ENCODE results near the gene CEP68.

CEP68 gene

GRCh38 chr2:65040400-65041261 is 15.6 kb upstream of the CEP68 start:
- TF ChIP-seq CTCF (IDR thresholded peaks at IDR 0.05; ENCODE audit: low read depth, low read length): peak; percentile 99
- DNase-seq (ENCODE audit: extremely low read depth, low read depth): peak; percentile 62

DNA sequence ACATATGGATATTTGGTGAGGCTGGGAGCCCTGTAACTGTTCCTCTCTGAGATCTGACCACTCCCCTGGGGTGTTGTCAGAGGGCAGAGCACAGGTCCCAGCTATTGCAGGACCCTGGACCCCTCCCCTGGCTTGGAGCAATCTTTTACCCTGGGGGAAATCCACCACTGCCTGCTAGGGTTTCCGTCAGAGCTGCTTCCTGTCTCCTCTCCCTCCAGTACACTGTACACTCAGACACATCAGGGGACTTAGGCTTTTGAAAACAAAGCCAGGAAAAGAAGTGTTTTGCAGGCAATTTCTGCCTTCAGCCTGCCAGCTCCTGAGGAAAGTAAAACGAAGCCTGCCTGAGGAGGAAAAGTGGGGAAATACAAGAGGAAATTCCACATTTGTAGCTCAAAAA is 13.2 kb upstream of the CEP68 start:
- TF ChIP-seq CTCF (IDR thresholded peaks at IDR 0.05; ENCODE audit: low read depth, low read length): no peak
- DNase-seq (ENCODE audit: extremely low read depth, low read depth): no peak

DNA sequence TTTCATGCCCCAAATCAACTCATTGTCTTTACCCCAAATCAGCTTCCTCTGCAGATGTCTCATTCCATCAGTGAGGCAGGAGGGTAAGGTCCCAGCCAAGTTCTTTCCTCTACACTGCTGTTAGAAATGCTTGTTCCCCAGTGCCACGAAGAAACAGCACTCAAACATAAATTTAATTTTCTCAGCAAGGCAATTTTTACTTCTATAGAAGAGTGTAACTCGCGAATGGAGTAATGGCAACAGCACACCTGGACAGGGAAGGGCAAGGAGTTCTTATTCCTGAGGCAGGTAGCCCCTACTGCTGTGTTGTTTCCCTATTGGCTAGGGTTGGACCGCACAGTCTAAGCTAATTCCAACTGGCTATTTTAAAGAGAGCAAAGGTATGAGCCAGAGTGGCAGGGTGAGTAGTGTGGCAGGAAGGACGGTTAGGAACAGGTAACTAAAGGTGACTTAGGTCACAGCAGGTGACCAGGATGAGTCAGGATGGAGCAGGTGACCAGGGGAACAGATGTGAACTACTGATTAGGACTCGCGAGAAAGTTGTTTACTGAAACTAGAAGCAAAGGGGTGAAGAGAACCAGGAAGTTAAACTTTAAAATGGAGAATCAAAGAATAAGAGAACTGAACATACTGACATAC is 12.0 kb upstream of the CEP68 start:
- DNase-seq (ENCODE audit: extremely low read depth, low read depth): no peak
- TF ChIP-seq CTCF (IDR thresholded peaks at IDR 0.05; ENCODE audit: low read depth, low read length): no peak

GRCh38 chr2:65045651-65046050 is 10.6 kb upstream of the CEP68 start:
- TF ChIP-seq CTCF (IDR thresholded peaks at IDR 0.05; ENCODE audit: low read depth, low read length): no peak
- DNase-seq (ENCODE audit: extremely low read depth, low read depth): no peak

DNA sequence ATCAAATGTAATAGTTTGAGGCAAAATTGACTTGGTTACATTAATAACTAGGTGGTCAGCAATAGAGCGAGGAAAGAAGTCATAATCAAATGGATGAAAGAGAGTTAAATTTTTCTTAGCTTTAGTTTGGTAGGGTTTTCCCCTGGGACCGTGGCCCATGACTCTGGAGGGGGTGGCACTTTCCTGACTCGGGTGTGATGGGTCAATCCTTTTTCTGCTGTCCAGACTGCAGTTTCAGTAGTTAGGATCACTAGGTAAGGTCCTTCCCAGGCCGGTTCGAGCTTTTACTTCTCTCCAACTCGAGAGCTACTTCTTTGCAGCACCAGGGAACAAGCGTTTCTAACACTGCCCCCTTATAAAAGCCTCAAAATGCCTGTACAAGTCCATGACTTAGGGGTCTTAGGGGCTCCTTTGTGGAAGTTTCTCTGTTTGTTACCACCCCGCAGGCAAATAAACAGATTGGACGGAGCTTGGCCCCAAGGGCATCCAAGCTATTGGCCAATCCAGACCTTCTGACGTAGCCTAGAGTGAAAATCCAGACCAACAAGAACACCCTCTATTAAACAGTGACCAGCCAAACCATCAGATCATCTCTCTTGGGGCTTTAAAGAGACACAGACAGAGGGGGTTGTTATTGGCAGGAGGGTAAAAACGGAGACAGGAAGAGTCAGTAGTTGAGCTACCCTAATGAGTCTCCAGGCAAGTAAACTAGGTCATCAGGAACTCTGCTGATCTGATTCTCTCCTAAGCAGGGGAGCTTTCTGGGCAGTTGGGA is 9.4 kb upstream of the CEP68 start:
- no peak for DNase-seq (ENCODE audit: extremely low read depth, low read depth)
- TF ChIP-seq CTCF (IDR thresholded peaks at IDR 0.05; ENCODE audit: low read depth, low read length): no peak

DNA sequence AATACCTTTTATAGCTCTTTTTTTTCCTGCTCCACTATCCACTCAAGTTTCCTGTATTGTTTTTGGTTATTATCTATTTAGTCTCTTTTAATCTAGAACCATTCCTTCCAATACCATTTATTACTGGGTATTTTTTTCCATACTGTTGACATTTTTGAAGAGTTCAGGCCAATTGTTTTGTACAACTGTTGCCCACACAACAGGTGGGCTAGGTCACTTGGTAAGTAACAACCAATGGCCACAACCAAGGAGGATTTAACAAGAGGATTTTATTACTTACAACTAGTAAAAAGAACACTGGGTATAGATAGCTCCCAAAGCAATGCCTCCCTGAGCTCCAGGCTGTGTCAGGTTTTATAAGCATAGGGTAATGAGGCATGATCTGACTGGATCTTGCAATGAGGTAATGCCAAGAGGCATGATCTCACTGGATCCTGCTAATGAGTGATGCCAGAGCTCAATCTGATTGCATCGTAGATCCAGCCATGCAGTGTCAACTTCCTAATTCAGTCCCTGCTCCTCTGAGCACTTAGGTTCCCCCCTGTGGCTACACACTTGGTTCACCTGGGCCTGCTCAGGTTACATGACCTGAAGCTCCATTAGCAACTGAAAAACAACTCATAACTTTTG is 7.1 kb upstream of the CEP68 start:
- no peak for DNase-seq (ENCODE audit: extremely low read depth, low read depth)

More for the DNA sequence above, 7.1 kb upstream of the CEP68 start:
- no peak for TF ChIP-seq CTCF (IDR thresholded peaks at IDR 0.05; ENCODE audit: low read depth, low read length)

Data from AG09319 (cell line).